ENCODE measurements around the gene UFD1.

UFD1 gene

DNA sequence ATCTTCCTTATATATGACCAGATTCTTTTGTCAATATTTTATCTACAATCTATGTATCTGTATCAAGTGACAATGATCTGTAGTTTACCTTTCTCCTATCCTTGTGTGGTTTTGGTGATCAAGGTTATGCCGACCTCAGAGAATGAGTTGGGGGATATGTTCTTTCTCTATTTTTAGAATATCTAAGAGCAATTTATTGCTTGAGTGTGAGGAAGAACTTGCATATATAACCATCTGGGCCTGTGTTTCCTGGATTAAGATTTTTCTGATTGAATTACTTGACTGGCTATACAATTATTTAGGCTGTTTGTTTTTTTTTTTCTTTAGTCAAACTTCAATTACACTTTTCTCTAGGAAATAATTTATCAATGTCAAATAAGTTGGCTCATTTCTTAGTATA, 17.5 kb downstream of the UFD1 start:
- Histone ChIP-seq H3K36me3 (ENCODE audit: insufficient read depth, low read length) (peaks cover 17% of the 10 kb centered on the region), H3K9me3 (ENCODE audit: control insufficient read depth, insufficient read depth, low read length) (no peaks in the 10 kb centered on the region), H3K9ac (ENCODE audit: low read depth, low read length) (no peak overlapping the region), H3K4me1 (ENCODE audit: insufficient read depth, low read length) (no peaks in the 10 kb centered on the region)

DNA sequence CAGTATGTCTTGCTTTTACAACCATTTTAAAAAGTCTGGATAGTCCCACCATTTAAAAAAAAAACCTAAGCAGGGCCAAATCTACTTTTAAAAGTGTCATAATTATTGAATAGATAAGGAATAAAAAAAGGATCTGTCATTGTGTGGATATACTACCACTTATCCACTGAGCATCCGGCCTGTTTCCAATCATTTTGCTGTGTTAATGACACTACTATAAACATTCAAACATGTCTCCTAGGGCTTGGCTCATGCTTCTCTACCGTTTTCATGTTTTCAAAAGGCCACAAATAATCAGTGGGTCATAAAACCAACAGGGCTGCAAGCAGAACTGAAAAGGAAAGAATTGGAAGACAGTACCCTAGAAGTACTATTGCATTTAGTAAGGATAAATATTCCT, 19.0 kb downstream of the UFD1 start:
- H3K4me1 ChIP-seq (ENCODE audit: insufficient read depth, low read length): no peaks in the 10 kb centered on the region
- H3K9me3 ChIP-seq (ENCODE audit: control insufficient read depth, insufficient read depth, low read length): no peaks in the 10 kb centered on the region
- peaks cover 11% of the 10 kb centered on the region for H3K36me3 ChIP-seq (ENCODE audit: insufficient read depth, low read length)
- H3K9ac ChIP-seq (ENCODE audit: low read depth, low read length): no peak overlapping the region

GRCh38 chr22:19457828-19458428, 21.1 kb downstream of the UFD1 start:
- H3K9ac ChIP-seq (ENCODE audit: low read depth, low read length): no peak overlapping the region
- no peaks in the 10 kb centered on the region for H3K9me3 ChIP-seq (ENCODE audit: control insufficient read depth, insufficient read depth, low read length)
- H3K36me3 ChIP-seq (ENCODE audit: insufficient read depth, low read length): peaks cover 19% of the 10 kb centered on the region
- H3K4me1 ChIP-seq (ENCODE audit: insufficient read depth, low read length): no peaks in the 10 kb centered on the region

DNA sequence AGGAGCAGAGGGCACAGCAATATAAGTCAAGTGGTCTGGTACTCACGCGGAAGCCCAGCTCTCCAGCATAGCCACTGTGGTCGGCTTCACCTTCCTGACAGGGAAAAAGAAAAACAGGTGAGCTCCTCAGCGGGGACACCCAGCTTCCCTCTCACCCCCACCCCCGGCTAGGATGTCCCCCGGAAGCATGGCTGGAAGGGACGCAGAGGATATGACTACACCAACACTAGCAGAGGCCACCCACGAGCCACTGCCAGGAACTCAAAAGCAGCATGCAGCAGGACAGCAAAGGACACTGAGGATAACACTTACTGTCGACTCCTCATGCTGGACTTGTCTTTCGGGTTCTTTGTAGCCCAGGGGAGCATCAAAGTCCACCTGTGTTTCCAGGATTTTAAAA, 22.5 kb downstream of the UFD1 start:
- H3K9me3 ChIP-seq (ENCODE audit: control insufficient read depth, insufficient read depth, low read length): no peaks in the 10 kb centered on the region
- no peaks in the 10 kb centered on the region for H3K4me1 ChIP-seq (ENCODE audit: insufficient read depth, low read length)
- no peak overlapping the region for H3K9ac ChIP-seq (ENCODE audit: low read depth, low read length)
- peaks cover 32% of the 10 kb centered on the region for H3K36me3 ChIP-seq (ENCODE audit: insufficient read depth, low read length)

GRCh38 chr22:19455585-19456370, 23.2 kb downstream of the UFD1 start:
- H3K4me1 ChIP-seq (ENCODE audit: insufficient read depth, low read length): no peaks in the 10 kb centered on the region
- peaks cover 35% of the 10 kb centered on the region for H3K36me3 ChIP-seq (ENCODE audit: insufficient read depth, low read length)
- no peaks in the 10 kb centered on the region for H3K9me3 ChIP-seq (ENCODE audit: control insufficient read depth, insufficient read depth, low read length)
- H3K9ac ChIP-seq (ENCODE audit: low read depth, low read length): no peak overlapping the region

DNA sequence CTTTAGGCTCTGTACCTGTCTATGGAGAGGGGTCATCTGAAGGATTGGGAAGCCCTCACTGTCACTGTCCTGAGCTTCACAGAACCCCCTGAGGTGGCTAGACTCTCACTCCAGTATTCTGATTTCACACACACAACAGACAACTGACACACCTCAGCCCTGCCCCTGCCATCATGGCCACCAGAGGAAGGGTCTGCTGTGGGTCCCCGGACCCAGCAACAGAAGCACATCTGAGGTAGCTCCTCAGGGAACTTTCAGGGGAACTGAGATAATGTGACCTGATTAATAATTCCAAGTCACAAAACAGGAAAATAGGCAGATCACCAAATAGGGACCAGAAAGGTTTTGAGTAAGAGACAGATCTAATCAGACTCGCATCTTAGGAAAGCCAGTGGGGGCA, 24.0 kb downstream of the UFD1 start:
- no peak overlapping the region for H3K9ac ChIP-seq (ENCODE audit: low read depth, low read length)
- H3K4me1 ChIP-seq (ENCODE audit: insufficient read depth, low read length): no peaks in the 10 kb centered on the region
- peaks cover 35% of the 10 kb centered on the region for H3K36me3 ChIP-seq (ENCODE audit: insufficient read depth, low read length)
- no peaks in the 10 kb centered on the region for H3K9me3 ChIP-seq (ENCODE audit: control insufficient read depth, insufficient read depth, low read length)

- no peaks in the 10 kb centered on the region for H3K9me3 ChIP-seq (ENCODE audit: control insufficient read depth, insufficient read depth, low read length)
- H3K4me1 ChIP-seq (ENCODE audit: insufficient read depth, low read length): no peaks in the 10 kb centered on the region
- peaks cover 35% of the 10 kb centered on the region for H3K36me3 ChIP-seq (ENCODE audit: insufficient read depth, low read length)
- no peak overlapping the region for H3K9ac ChIP-seq (ENCODE audit: low read depth, low read length)
Measured at GRCh38 chr22:19454156-19454555, 24.8 kb downstream of the UFD1 start.

- no peaks in the 10 kb centered on the region for H3K4me1 ChIP-seq (ENCODE audit: insufficient read depth, low read length)
- H3K9me3 ChIP-seq (ENCODE audit: control insufficient read depth, insufficient read depth, low read length): no peaks in the 10 kb centered on the region
- H3K36me3 ChIP-seq (ENCODE audit: insufficient read depth, low read length): peaks cover 35% of the 10 kb centered on the region
- H3K9ac ChIP-seq (ENCODE audit: low read depth, low read length): no peak overlapping the region
Measured at GRCh38 chr22:19453718-19454117, 25.3 kb downstream of the UFD1 start.

- no peak overlapping the region for H3K9ac ChIP-seq (ENCODE audit: low read depth, low read length)
- H3K9me3 ChIP-seq (ENCODE audit: control insufficient read depth, insufficient read depth, low read length): no peaks in the 10 kb centered on the region
- H3K4me1 ChIP-seq (ENCODE audit: insufficient read depth, low read length): no peaks in the 10 kb centered on the region
- H3K36me3 ChIP-seq (ENCODE audit: insufficient read depth, low read length): peaks cover 30% of the 10 kb centered on the region
Measured at GRCh38 chr22:19451570-19451969, 27.4 kb downstream of the UFD1 start.

- no peaks in the 10 kb centered on the region for H3K4me1 ChIP-seq (ENCODE audit: insufficient read depth, low read length)
- H3K9ac ChIP-seq (ENCODE audit: low read depth, low read length): no peak overlapping the region
- H3K36me3 ChIP-seq (ENCODE audit: insufficient read depth, low read length): peaks cover 30% of the 10 kb centered on the region
- H3K9me3 ChIP-seq (ENCODE audit: control insufficient read depth, insufficient read depth, low read length): no peaks in the 10 kb centered on the region
Measured at GRCh38 chr22:19450363-19451175, 28.4 kb downstream of the UFD1 start.

DNA sequence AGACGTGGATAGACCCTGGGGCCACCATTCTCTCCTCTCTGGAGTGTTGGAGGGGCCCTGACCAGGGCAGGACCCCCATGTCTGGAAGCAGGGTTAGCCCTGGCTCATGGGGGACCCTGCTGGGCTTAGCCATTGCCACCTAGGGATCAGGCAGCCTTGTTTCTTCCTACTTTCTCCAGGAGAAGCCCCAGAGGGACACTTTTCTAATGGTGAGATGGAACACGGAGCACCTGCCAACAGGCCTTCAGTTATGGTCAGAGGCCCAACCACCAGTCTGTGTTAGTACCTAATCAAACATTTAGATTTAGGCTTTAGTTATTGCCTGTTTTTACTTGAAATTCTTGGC, 29.6 kb downstream of the UFD1 start:
- Histone ChIP-seq H3K36me3 (ENCODE audit: insufficient read depth, low read length) (peaks cover 27% of the 10 kb centered on the region), H3K9me3 (ENCODE audit: control insufficient read depth, insufficient read depth, low read length) (no peaks in the 10 kb centered on the region), H3K9ac (ENCODE audit: low read depth, low read length) (no peak overlapping the region), H3K4me1 (ENCODE audit: insufficient read depth, low read length) (no peaks in the 10 kb centered on the region)

DNA sequence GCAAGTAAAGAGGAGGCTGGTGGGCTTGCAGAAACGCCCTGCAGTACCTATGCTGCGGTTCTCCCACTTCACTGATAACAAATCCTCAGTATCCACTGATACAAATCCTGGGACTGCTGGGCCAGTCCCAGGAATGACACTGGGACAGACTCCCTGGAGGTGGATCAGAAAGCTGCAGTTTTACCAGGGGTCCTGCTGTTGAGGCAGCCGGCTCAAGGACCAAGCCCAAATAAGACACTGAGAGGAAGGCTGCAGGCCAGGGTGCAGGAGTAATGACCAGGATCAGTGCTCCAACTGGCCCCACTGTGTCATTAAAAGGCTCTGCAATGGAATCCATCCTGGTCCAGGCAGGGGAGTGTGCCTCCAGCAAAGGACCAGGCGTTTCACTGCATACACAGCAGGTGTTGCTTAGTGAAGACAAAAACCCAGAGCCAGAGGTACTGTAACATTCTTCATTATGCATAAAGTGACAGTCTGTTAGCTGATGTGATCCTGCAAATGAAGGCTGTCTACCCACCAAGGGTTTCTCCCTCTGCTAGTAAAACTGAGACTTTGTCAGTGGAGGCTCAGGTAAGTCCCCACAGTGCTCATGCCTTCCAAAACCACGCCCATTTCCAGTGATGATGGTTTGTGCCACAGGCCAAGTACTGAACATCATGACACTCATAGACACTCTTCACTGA, 30.1 kb downstream of the UFD1 start:
- no peaks in the 10 kb centered on the region for H3K4me1 ChIP-seq (ENCODE audit: insufficient read depth, low read length)
- no peaks in the 10 kb centered on the region for H3K9me3 ChIP-seq (ENCODE audit: control insufficient read depth, insufficient read depth, low read length)
- H3K36me3 ChIP-seq (ENCODE audit: insufficient read depth, low read length): peaks cover 22% of the 10 kb centered on the region
- H3K9ac ChIP-seq (ENCODE audit: low read depth, low read length): no peak overlapping the region; the same call in 1 of the 2 replicates

GRCh38 chr22:19448076-19448607, 30.9 kb downstream of the UFD1 start:
- peak overlapping the region; percentile 99 for H3K9ac ChIP-seq (ENCODE audit: low read depth, low read length)
- H3K36me3 ChIP-seq (ENCODE audit: insufficient read depth, low read length): peaks cover 18% of the 10 kb centered on the region
- H3K4me1 ChIP-seq (ENCODE audit: insufficient read depth, low read length): no peaks in the 10 kb centered on the region
- H3K9me3 ChIP-seq (ENCODE audit: control insufficient read depth, insufficient read depth, low read length): no peaks in the 10 kb centered on the region
